CD4-positive, alpha-beta T cell treated with Interleukin-1 beta for 1 hour (primary cell): ENCODE results near the gene ALDH2.
"Not testable (repeated sequence)": the region's sequence is repeated elsewhere in the genome, so short reads cannot be mapped to it uniquely, and the experiment has no call there.

Experiments used
- DNase-seq, 2 donors: peaks; one replicate each; pipeline ENCODE4 v3.0.0-alpha.2; 2020 to 2022

Gene ALDH2

DNA sequence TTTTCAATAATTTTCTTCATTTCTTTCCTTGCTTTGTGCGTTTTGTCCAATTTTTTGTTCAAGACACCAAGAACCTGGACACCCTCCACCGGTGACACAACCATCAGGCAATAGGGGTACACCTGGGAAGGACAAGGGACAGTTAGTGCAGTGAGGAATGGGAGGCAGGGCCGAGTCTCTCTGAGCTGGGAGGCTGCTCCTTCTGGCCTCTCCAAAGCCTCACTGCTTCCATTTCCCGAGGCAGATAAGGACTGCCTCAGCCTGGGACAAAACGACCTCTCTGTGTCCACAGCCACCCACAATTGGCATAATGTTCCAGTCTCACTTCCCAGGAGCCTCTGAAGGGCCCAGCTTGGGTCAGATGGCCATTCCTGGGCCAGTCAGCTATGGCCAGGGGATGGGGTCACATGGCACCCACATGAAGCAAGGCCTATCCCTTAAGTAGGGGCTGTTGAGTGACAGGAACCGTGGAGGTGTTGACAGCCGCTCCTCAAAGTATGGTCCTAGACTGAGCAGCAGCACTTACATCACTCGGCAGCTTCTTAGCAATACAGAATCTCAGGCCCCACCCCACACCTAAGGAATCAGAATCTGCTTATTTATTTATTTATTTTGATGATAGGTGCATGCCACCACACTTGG, 61.7 kb downstream of the ALDH2 start:
- DNase-seq = no peak

DNA sequence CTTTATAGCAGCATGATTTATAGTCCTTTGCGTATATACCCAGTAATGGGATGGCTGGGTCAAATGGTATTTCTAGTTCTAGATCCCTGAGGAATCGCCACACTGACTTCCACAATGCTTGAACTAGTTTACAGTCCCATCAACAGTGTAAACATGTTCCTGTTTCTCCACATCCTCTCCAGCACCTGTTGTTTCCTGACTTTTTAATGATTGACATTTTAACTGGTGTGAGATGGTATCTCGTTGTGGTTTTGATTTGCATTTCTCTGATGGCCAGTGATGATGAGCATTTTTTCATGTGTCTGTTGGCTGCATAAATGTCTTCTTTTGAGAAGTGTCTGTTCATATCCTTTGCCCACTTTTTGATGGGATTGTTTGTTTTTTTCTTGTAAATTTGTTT, 62.9 kb downstream of the ALDH2 start:
- DNase-seq = not testable (repeated sequence)

DNA sequence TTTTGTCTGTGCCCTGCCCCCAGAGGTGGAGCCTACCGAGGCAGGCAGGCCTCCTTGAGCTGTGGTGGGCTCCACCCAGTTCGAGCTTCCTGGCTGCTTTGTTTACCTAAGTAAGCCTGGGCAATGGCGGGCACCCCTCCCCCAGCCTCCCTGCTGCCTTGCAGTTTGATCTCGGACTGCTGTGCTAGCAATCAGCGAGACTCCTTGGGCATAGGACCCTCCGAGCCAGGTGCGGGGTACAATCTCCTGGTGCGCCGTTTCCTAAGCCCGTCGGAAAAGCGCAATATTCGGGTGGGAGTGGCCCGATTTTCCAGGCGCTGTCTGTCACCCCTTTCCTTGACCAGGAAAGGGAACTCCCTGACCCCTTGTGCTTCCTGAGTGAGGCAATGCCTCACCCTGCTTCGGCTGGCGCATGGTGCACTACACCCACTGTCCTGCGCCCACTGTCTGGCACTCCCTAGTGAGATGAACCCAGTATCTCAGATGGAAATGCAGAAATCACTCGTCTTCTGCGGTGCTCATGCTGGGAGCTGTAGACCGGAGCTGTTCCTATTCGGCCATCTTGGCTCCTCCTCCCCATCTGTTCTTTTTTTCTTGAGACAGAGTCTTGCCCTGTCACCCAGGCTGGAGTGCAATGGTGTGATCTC, 68.1 kb downstream of the ALDH2 start:
- DNase-seq = peak; percentile 24 to 31

DNA sequence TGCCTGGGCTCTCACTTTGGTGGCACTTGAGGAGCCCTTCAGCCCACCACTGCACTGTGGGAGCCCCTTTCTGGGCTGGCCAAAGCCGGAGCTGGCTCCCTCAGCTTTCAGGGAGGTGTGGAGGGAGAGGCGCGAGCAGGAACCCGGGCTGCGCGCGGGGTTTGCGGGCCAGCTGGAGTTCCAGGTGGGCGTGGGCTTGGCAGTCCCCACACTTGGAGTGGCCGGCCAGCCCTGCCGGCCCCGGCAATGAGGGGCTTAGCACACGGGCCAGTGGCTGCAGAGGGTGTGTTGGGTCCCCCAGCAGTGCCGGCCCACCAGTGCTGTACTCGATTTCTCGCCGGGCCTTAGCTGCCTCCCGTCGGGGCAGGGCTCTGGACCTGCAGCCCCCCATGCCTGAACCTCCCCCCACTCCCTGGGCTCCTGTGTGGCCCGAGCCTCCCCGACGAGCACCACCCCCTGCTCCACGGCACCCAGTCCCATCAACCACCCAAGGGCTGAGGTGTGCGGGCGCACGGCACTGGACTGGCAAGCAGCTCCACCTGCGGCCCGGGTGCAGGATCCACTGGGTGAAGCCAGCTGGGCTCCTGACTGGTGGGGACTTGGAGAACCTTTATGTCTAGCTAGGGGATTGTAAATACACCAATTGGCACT, 68.9 kb downstream of the ALDH2 start:
- DNase-seq = not testable (repeated sequence)

DNA sequence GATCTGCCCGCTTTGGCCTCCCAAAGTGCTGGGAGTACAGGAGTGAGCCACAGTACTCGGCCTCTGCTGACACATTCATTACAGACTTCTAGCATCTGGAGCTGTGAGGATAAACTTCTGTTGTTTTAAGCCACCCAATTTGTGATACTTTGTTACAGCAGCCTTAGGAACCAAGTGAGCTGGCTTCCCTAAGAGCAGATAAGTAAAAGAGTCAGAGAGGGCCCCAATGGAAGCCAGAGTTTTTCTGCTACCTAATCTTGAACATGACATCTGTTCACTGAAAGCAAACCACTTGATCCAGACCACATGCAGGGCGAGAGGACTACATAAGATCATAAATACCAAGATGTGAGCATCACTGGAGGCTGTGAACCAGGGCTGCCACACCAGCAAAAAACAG, 71.6 kb downstream of the ALDH2 start:
- DNase-seq = no peak

DNA sequence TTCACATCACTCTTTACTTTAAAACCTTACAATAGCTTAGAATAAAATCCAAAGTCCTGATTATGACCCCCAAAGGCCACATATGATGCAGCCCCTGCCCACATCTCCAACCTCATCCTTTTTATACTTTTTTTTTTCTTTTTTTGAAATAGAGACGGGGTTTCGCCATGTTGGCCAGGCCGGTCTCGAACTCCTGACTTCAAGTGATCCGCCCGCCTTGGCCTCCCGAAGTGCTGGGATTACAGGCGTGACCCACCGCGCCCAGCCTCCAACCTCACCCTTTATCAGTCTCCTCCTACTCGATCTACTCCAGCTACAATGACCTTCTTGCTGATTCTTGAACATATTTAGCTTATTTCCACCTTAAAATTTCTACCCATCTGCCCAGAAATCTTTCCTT, 74.1 kb downstream of the ALDH2 start:
- no peak for DNase-seq

DNA sequence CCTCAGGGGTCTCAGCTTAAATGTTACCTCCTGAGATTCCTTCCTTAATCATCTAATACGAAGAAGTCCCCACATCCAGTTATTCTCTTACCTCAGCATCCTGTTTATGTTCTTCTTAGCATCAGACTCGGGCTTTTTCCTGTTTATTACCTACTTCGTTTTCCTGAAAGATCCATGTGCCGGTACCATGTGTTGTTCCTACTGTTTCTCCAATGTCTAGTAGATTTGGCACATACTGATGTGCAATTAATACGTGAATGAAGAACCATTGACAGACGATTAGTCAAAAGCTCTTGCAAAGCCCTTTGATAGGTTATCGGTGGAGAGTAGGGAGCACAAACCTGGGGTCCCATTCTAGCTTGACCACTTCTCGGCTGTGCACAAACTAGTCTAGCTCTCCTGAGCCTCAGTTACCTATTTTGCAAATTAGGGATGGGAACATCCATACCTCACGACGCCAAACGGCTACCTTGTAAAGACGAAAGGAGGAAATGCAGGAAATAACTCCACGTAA, 74.6 kb downstream of the ALDH2 start:
- no peak for DNase-seq

DNA sequence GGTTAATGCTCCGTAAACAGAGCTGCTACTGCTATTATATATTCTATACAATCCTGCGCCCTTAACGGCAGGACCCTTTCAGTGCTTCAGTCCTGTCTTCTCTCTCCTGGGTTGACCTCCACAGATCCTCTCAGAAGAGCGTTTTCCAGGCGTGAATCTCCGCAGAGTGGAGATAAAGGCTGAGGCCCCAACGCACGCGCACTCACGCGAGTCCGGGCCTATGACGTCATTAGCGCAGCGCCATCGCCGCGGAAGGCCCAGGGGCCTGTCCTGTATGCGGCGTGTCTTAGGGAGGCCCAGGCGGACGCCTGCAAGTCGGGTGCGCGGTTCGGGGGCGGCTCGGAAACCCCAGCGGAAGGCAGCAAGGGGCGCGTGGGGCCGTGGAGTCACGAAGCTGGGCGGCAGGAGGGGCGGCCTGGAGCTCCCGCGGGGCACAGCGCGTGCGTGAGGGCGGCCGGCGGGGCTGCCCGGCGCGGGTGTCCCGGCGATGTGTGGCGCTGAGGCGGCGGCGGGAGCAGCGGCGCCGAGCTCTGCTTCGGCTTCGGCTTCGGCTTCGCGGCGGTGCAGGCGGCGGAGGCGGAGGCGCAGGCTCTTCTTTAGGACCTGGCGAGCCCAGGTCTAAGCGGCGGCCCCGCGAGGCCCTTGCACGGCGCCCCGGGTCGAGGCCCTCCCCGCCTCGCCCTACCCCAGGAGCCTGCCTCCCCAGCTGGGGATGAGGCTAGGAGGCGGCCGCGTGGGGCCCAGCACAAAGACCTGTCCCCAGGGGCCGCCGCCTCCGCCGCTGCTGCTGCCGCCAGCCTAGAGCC, 75.2 kb downstream of the ALDH2 start, which contains the start of gene MAPKAPK5:
MAPKAPK5 (plus strand) TSS at position 479 of the 806 bp plus-strand sequence. CDS start 506 bp downstream, outside the sequence.
- peak; percentile 96 to 98 for DNase-seq

DNA sequence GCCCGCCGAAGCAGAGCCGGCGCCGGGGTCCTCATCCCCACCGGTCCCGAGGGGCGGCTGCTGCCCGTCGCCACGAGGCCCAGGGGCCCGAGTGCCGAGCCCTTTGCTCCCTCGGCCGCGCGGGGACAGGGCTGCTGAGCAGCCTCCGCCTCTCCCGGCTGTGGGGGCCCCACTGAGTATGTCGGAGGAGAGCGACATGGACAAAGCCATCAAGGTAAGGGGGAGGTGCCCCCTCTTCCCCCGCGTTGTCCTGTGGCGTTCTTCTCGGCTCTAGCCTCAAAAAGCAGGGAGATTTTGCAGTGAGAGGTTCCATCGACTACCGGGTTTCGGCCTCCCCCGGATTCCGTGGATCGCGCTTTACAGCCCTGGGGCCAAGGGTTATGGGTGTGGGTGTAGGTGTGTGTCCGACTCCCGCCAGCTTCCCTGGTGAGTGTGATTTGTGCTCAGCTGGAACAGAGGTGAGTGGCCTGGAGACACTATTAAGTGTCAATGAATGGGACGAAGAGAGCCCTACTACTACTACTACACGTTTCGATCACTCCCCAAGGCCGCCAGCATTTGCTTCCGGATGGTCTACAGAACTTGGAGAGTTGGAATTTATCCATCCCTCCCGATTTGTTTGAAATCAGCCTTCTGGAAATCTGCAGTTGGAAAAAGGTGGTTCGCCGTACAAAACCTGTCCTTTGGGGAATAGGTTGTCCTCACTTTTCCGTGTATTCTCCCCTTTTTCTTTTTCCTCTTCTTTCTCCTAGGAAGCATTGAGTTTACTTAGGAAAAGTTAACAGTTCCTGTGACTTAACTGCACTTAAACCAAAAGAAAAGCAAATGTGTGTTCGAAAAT, 76.0 kb downstream of the ALDH2 start:
- DNase-seq = peak in 1 of 2 donors; percentile 37

DNA sequence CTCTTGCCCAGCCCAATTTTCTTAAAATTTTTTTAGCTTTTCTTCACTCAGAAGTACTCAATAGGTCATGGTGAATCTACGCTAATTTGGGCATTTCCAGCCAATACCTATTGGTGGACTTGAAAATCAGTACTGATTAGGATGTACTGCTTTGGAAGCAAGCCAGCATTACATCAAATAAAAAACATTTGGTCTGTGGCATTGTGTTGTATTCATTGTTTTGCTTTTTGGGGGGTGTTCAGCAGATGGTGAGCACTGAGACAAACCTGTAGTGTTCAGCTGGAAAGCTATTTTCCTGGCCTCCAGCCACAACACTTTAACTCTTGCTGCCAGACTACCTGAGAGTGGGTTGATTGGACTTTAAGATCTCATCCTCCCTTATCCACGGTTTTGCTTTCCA, 79.3 kb downstream of the ALDH2 start:
- no peak for DNase-seq

DNA sequence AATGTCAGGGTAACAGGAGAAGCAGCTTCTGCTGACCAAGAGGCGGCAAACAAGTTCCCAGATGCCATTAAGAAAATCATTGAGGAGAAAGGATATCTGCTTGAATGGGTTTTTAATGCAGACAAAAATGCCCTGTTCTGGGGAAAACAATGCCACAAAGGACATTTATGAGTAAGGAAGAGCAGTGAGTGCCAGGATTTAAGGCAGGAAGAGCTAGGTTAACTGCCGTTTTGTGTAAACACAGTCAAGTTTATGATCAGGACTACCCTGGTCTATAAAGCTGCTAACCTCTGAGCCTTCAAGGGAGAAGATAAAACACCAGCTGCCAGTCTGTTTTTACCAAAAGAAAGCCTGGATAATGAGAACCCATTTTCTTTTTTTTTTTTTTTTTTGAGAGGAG, 83.8 kb downstream of the ALDH2 start:
- DNase-seq = no peak

DNA sequence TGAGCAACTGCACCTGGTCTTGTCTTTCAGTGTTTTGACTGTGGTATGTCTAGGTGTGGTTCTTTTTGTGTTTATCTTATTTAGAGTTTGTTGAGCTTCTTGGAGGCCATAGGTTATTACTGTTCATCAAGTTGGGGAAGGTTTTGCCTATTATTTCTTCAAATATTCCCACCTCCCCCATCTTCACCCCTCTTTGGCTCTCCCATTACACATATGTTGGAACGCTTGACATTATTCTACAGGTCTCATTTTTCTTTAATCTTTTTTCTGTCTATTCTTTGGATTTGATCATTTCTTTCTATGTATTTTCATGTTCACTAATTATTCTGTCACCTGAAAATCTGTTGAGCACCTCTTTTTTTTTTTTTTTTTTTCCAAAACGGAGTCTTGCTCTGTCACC, 91.5 kb downstream of the ALDH2 start:
- no peak for DNase-seq

DNA sequence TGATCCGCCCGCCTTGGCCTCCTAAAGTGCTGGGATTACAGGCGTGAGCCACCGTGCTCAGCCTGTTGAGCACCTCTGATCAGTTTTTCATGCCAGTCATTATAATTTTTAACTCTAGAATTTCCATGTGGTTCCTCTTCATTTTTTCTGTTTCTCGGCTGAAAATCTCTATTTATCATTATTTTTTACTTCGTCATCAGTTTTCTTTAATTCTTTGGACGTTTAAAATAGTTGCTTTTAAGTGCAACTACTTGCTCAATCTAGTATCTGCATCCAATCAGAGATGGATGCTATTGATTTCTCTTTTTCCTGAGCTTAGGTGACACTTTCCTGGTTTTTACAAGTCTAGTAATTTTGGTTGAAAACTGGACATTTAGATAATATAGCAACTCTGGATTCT, 92.0 kb downstream of the ALDH2 start:
- DNase-seq = no peak

DNA sequence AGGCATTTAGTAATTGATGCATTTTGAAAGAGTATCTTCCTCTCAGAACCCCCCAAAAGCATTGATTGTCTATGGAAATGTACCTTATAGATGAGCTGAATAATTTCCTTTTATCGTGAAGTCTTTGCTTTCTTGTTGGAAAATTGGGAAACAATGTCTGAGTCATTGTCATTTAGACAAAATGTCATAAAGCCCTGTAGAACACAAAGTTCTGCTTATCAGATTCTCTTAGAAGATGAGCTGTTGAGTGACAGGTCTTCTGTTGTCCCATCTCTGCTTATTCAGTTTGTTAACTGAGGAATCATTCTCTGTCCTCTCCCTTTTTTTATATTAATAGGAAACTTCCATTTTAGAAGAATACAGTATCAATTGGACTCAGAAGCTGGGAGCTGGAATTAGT, 98.2 kb downstream of the ALDH2 start:
- no peak for DNase-seq
